Gastroesophageal sphincter (tissue), 4 donors: ENCODE results near the gene FRMPD4. TPM values are rescaled to one million over a fixed set of nuclear protein-coding genes. Genes with fewer than 3 reads are reported as not detected.

Experiments used
- ATAC-seq: fragments of 150-250 bp; one replicate; pipeline ENCODE4 v1.9.1; 2016; ENCODE audit warnings: mild to moderate bottlenecking, moderate library complexity
- H3K27ac ChIP-seq, 4 donors: fragments of 200-600 bp; sonication (generic) in 3 of 4; 1 replicate in 3 of 4; 2 replicates in 1 of 4; pipeline ENCODE4 v1.5.1; 2016 to 2019
- H3K27me3 ChIP-seq: fragments of 200-600 bp; sonication (generic); one replicate; pipeline ENCODE4 v1.5.1; 2019
- H3K36me3 ChIP-seq, 2 donors: fragments of 200-600 bp; sonication (generic); one replicate each; pipeline ENCODE4 v1.5.1; 2019; ENCODE audit warnings: control low read depth in 1 of 2
- H3K4me1 ChIP-seq, 3 donors: fragments of 200-600 bp; sonication (generic); 1 replicate in 2 of 3; 2 replicates in 1 of 3; pipeline ENCODE4 v1.5.1; 2016 to 2019; ENCODE audit warnings: control low read depth in 2 of 3
- H3K4me3 ChIP-seq, 2 donors: fragments of 200-600 bp; sonication (generic); one replicate each; pipeline ENCODE4 v1.5.1; 2019; ENCODE audit warnings: mild to moderate bottlenecking in 1 of 2, moderate library complexity in 1 of 2
- H3K9me3 ChIP-seq, 3 donors: fragments of 200-600 bp; sonication (generic); one replicate each; pipeline ENCODE4 v1.5.1; 2017 to 2019; ENCODE audit warnings: control low read depth in 2 of 3
- CTCF ChIP-seq, 4 experiments: fragments of 200-600 bp in 2 of 4; fragments of 450-650 bp in 2 of 4; sonication (generic) in 1 of 4; IDR thresholded peaks; one replicate each; pipeline ENCODE4 v1.5.1; 2017 to 2019; ENCODE audit warnings: antibody characterized with exemption in 4 of 4, mild to moderate bottlenecking in 2 of 4, moderate library complexity in 2 of 4
- EP300 ChIP-seq: sonication (generic); formaldehyde crosslinking; IDR thresholded peaks from one replicate; pipeline ENCODE4 v1.6.1; 2017; ENCODE audit warnings: antibody characterized with exemption, mild to moderate bottlenecking
- POLR2A ChIP-seq, 2 donors: fragments of 450-650 bp; IDR thresholded peaks; one replicate each; pipeline ENCODE4 v1.6.1; 2017; ENCODE audit warnings: antibody characterized with exemption in 2 of 2, mild to moderate bottlenecking in 2 of 2, moderate library complexity in 1 of 2
- POLR2AphosphoS5 ChIP-seq: sonication (generic); formaldehyde crosslinking; IDR thresholded peaks from one replicate; pipeline ENCODE4 v1.6.1; 2017; ENCODE audit warnings: antibody characterized with exemption
- WGBS, 2 donors: methylation state at CpG; one replicate each; pipeline ENCODE4 v1.1.5; 2018; ENCODE audit warnings: low coverage in 1 of 2; 5-methylcytosine and 5-hydroxymethylcytosine counted together
- total RNA-seq, 4 donors: library from RNA; depleted of rRNA; stranded (reverse); fragments of >200 nt; gene quantifications; one replicate each; pipeline ENCODE4 v1.1.0, GENCODE V29; 2016

Gene FRMPD4
- total RNA-seq, 4 donors from 2014 or later, result 0.31 to 2.1 (median 1.3) TPM; not detected in 1

GRCh38 chrX:12145402-12145801 lies 7.1 kb downstream of the FRMPD4 start:
- 17 to 88% methylated on average over 1 to 2 of the region's 2 CpGs for WGBS, 2 donors
- Histone ChIP-seq H3K9me3 (no peaks in the 10 kb centered on the region), H3K27ac (no peak overlapping the region), H3K27me3 (no peaks in the 10 kb centered on the region), H3K36me3 (no peaks in the 10 kb centered on the region), H3K4me3 (no peak overlapping the region), H3K4me1 (no peaks in the 10 kb centered on the region)
- no peak for TF ChIP-seq POLR2AphosphoS5
- TF ChIP-seq CTCF (IDR thresholded peaks at IDR 0.05), result no peak
- no peak for ATAC-seq

- ATAC-seq, result no peak
- Histone ChIP-seq H3K36me3 (no peaks in the 10 kb centered on the region), H3K4me3 (no peak overlapping the region), H3K4me1 (no peaks in the 10 kb centered on the region), H3K27me3 (no peaks in the 10 kb centered on the region), H3K27ac (no peak overlapping the region), H3K9me3 (no peaks in the 10 kb centered on the region)
- WGBS, 2 donors, result 85 to 93% methylated on average over 4 of the region's 4 CpGs
- TF ChIP-seq CTCF (IDR thresholded peaks at IDR 0.05) (no peak), POLR2A (IDR thresholded peaks at IDR 0.05) (no peak), POLR2AphosphoS5 (no peak), EP300 (no peak)
Measured at GRCh38 chrX:12149670-12150407, 11.6 kb downstream of the FRMPD4 start.

- no peaks in the 10 kb centered on the region for H3K4me1 ChIP-seq
- no peak overlapping the region for H3K27ac ChIP-seq
- no peak overlapping the region for H3K4me3 ChIP-seq
- H3K27me3 ChIP-seq, result no peaks in the 10 kb centered on the region
- TF ChIP-seq POLR2A (IDR thresholded peaks at IDR 0.05), result no peak
- WGBS, 2 donors, result 77 to 79% methylated on average over 2 to 4 of the region's 4 CpGs
- ATAC-seq, result no peak
- H3K9me3 ChIP-seq, result no peaks in the 10 kb centered on the region
- H3K36me3 ChIP-seq, result no peaks in the 10 kb centered on the region
Measured at GRCh38 chrX:12153317-12153716, 15.0 kb downstream of the FRMPD4 start.

GRCh38 chrX:12153741-12154140 lies 15.5 kb downstream of the FRMPD4 start:
- ATAC-seq, result no peak
- no peaks in the 10 kb centered on the region for H3K27me3 ChIP-seq
- no peaks in the 10 kb centered on the region for H3K36me3 ChIP-seq
- WGBS, 2 donors, result 6 to 29% methylated on average over 1 of the region's 1 CpG
- H3K4me3 ChIP-seq, result no peak overlapping the region
- H3K9me3 ChIP-seq, result no peaks in the 10 kb centered on the region
- H3K4me1 ChIP-seq, result no peaks in the 10 kb centered on the region
- no peak overlapping the region for H3K27ac ChIP-seq
- TF ChIP-seq POLR2A (IDR thresholded peaks at IDR 0.05) (no peak), EP300 (no peak), CTCF (IDR thresholded peaks at IDR 0.05) (no peak), POLR2AphosphoS5 (no peak)

GRCh38 chrX:12159799-12160198 lies 21.5 kb downstream of the FRMPD4 start:
- no peaks in the 10 kb centered on the region for H3K9me3 ChIP-seq
- no peak overlapping the region for H3K27ac ChIP-seq
- no peak overlapping the region for H3K4me3 ChIP-seq
- H3K27me3 ChIP-seq, result no peaks in the 10 kb centered on the region
- TF ChIP-seq POLR2A (IDR thresholded peaks at IDR 0.05) (no peak), EP300 (no peak), CTCF (IDR thresholded peaks at IDR 0.05) (no peak), POLR2AphosphoS5 (no peak)
- no peaks in the 10 kb centered on the region for H3K4me1 ChIP-seq
- 63 to 71% methylated on average over 3 to 4 of the region's 4 CpGs for WGBS, 2 donors
- no peak for ATAC-seq
- H3K36me3 ChIP-seq, result no peaks in the 10 kb centered on the region
